PFSK-1 (cell line): Measurements from ENCODE around the gene GDPD3.

ENCODE experiments used
- POLR2AphosphoS5 ChIP-seq: IDR thresholded peaks from 2 replicates; pipeline ENCODE4 v1.6.1; 2012; ENCODE audit warnings: low read depth, mild to moderate bottlenecking, control low read depth, low read length, moderate library complexity
- SIN3A ChIP-seq: IDR thresholded peaks from 2 replicates; pipeline ENCODE4 v1.6.1; 2012; ENCODE audit warnings: mild to moderate bottlenecking, low read length, moderate library complexity, borderline replicate concordance; ENCODE audit not compliant: insufficient read depth
- TAF1 ChIP-seq: IDR thresholded peaks from 2 replicates; pipeline ENCODE4 v1.6.1; 2012; ENCODE audit warnings: low read length, control low read depth, borderline replicate concordance; ENCODE audit not compliant: insufficient read depth
- TF ChIP-seq, protein P1 (sequence below), 2 experiments: IDR thresholded peaks; 2 replicates each; pipeline versions ENCODE4 v1.6.1 to v1.8.0; 2011 to 2012; ENCODE audit warnings: low read depth in 2 of 2, low read length in 2 of 2, control low read depth in 1 of 2, inconsistent platforms in 1 of 2, mild to moderate bottlenecking in 1 of 2, moderate library complexity in 1 of 2; ENCODE audit not compliant: insufficient read depth in 1 of 2

DNA sequence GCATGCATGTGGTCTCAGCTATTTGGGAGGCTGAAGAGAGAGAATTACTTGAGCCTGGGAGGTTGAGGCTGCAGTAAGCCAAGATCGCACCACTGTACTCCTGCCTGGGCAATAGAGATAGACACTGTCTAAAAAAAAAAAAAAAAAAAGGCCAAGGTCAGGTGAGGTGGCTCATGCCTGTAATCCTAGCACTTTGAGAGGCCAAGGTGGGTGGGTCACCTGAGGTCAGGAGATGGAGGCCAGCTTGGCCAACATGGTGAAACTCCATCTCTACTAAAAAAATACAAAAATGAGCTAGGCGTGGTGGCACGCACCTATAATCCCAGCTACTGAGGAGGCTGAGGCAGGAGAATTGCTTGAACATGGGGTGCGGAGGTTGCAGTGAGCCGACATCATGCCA, 41.9 kb upstream of the GDPD3 start:
- TF ChIP-seq SIN3A: no peak
- TF ChIP-seq, protein P1, sequence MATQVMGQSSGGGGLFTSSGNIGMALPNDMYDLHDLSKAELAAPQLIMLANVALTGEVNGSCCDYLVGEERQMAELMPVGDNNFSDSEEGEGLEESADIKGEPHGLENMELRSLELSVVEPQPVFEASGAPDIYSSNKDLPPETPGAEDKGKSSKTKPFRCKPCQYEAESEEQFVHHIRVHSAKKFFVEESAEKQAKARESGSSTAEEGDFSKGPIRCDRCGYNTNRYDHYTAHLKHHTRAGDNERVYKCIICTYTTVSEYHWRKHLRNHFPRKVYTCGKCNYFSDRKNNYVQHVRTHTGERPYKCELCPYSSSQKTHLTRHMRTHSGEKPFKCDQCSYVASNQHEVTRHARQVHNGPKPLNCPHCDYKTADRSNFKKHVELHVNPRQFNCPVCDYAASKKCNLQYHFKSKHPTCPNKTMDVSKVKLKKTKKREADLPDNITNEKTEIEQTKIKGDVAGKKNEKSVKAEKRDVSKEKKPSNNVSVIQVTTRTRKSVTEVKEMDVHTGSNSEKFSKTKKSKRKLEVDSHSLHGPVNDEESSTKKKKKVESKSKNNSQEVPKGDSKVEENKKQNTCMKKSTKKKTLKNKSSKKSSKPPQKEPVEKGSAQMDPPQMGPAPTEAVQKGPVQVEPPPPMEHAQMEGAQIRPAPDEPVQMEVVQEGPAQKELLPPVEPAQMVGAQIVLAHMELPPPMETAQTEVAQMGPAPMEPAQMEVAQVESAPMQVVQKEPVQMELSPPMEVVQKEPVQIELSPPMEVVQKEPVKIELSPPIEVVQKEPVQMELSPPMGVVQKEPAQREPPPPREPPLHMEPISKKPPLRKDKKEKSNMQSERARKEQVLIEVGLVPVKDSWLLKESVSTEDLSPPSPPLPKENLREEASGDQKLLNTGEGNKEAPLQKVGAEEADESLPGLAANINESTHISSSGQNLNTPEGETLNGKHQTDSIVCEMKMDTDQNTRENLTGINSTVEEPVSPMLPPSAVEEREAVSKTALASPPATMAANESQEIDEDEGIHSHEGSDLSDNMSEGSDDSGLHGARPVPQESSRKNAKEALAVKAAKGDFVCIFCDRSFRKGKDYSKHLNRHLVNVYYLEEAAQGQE (IDR thresholded peaks at IDR 0.05; ENCODE audit: insufficient read depth in 1 of 2, low read depth in 2 of 2, low read length in 2 of 2): no peak
- no peak for TF ChIP-seq TAF1
- no peak for TF ChIP-seq POLR2AphosphoS5
